GM19397 (cell line): ENCODE results near the gene PRM1.
A peak's percentile ranks its signal among the peaks of the same experiment; 100 is the strongest.

Source experiments
- ATAC-seq: cut with Tn5 transposase; IDR thresholded peaks from one replicate; pipeline ENCODE4 v1.9.1; 2021; ENCODE audit warnings: mild to moderate bottlenecking, moderate library complexity; ENCODE audit not compliant: unreplicated experiment

Gene PRM1

DNA sequence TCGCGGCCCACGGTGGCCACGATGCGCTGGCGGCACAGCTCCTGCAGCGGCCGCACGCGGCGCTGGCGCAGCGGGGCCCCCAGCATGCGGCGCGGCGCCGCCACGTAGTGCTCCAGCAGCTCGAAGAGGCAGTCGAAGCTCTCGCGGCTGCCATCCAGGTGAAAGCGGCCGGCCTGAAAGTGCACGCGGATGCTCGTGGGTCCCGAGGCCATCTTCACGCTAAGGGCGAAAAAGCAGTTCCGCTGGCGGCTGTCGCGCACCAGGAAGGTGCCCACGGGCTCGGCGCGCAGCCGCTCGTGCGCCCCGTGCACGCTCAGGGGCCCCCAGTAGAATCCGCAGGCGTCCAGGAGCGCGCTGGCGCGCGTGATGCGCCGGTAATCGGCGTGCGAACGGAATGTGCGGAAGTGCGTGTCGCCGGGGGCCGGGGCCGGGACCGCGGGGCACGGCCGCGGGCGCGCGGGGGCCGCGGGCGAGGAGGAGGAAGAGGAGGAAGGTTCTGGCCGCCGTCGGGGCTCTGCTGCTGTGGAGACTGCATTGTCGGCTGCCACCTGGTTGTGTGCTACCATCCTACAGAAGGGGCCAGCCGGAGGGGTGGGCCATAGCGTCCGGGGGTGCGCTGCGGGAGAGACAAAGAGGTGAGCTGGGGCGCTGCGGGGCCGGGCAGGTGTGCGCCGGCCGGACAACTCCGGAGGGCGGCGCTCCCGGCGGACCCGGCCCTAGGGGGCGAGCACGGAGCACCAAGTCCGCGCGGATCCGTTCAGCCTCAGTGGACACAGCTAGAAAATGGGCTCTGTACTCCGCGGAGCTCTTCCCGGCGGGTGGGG, 26.0 kb downstream of the PRM1 start:
- peak; percentile 0 for ATAC-seq

DNA sequence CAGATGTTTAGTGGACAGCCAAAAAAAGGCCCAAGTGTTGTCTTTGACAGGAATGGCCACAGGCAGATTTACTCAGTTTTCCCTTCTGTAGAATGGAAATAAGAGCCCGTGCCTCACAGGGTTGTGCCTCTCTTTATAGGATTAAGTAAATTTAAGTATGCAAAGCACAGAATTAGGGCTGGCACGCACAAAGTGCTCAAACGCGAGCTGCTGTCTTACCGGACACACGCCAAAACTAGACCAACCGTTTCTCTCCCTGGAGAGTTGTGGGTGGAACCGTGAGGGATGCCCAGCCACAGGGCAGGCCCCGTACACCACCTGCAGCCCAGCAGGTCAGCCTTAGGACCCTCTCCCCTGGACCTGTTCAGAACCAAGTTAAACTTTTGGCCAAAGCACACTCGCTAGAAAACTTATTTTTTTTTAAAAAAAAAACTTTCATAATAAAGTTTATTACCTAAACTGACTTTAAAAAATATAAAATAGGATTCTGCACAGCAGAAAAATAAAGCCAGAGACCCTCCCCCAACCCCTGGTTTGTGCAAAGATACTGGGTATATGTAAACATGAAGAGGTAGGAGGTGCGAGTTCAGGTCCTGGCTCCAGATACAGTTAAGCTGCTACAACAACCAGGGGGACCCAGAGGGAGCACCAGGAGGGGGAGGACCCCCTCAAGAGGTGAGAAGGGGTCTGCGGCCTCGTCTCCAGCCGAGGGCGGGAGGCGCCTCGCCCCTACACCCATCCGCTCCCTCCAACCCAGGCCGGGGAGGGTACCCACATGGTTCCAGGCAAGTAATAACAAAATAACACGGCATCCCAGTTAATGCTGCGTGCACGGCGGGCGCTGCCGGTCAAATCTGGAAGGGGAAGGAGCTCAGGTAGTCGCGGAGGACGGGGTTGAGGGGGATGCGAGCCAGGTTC, 26.9 kb downstream of the PRM1 start:
- ATAC-seq: no peak

DNA sequence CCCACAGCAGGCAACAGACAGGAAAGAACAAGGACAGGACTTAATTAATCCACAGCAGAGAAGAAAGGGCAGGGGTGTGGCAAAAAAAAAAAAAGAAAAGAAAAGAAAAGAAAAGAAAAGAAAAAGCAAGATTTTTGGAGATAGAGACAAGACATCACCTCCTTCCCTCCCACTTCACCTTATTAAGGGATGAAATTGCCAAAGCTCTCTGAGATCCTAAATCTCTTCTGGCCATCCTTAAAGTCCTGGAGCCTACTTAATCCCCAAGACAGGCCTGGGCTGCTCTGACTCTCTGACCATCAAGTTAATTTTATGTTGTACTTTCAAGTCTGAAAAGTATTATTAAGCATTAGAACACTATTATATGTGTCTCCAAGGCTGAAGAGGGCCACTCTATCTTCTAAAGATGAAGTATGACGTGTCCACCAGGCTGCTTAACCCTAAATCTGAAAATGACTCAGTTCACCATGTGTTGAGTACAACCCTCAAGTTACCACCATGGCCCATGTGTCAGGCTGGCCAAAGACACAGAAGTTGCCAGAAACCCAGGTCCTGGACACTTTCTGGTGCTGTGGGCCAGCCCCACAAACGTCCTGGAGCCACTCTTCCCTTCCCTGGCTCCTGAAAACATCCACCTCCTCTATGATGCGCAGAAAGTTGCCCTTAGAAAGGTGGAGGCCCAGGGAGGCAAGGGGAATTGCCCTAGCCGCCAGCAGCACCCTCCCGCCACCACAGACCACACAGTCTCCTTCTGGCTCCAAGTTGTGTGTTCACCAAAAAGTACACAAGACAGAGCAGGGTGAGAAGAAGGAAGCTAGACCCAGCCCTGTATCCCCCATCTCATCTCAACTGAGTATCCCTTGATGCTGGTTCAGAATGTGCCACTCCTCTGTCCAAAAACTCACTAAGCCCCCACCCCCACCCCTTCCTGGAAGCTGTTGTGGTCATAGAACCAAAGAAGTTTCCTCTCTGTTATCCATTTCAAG, 27.8 kb downstream of the PRM1 start:
- ATAC-seq: no peak

DNA sequence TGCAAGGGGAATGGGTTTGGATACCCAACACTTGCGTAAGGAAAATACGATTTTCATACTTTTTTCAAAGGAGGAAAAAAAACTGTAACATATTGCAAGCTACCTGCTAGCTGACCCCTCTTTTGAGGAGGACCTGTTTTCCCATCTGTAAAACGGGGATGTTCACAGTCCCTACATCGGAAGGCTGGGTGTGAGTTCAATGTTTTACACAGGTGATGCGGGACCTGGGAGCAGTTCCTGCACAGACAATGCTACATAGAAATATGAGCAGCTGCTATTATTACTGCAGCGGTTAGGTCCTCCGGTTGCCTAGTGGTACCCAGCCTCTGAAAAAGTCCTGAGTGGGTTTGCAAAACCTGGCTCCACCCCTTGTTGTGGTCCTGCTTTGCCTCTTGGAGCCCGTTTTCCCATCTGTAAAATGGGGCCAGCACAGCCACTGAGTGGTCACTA, 28.6 kb downstream of the PRM1 start:
- no peak for ATAC-seq

DNA sequence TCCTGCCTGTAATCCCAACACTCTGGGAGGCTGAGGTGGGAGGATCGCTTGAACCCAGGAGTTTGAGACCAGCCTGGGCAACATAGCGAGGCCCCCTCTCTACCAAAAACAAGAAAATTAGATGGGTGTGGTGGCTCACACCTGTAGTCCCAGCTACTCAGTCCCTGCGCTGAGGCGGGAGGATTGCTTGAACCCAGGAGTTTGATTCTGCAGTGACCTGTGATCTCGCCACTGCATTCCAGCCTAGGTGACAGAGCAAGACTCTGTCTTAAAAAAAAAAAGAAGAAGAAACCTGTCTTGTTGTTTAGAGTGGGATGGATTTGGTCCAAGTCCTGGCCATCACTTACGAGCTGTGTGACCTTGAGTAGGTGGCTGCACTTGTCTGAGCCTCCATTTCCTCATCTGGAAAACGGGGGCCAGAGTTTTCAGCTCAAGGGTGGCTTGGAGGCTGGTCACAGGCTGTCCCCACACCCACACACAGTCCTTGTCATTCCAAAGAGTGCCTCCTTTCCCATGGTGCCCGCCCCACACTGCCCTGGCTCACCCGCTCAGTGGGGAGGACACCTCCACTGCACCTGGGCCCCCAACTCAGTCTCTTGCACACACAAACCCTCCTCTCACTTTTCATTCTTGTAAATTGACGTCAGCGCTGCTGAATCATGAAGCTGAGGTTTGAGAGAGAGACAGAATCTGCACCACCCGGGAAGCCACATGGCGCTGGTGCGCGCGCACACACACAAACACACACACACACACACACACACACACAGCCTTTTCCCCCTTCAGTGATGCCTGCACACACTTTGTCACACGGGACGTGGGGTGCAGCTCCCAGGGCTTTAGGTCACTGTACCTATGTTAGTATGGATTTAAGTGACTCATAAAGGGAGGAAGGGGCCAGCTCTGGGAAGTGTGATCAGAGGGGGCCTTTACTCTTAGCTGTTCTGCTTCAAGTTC, 29.3 kb downstream of the PRM1 start:
- no peak for ATAC-seq

DNA sequence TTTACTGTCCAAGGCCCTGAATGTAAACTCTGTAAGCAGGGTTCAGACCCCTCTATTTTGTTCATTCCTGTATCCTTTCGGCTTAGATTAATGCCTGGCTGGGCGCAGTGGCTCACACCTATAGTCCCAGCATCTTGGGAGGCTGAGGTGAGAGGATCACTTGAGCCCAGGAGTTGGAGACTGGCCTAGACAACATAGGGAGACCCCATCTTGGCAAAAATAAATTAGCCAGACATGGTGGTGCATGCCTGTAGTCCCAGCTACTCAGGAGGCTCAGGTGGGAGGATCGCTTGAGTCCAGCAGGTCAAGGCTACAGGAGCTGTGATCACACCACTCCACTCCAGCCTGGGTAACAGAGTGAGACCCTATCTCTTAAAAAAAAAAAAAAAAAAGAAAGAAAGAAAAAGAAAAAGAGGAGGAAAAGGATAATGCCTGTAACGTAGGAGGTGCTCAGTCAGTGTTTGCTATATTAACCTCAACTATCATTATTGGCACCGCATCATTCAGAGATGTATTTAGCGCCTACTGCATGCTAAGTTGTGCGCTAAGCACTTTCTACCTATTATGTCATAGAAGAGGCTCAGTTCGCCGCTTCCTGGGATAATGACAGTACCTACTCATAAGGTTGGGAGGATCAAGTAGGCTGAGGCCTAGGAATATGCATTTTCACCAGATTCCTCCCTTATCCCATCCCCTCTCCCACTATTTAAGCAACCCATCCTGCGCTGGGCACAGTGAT, 30.2 kb downstream of the PRM1 start:
- ATAC-seq: no peak

DNA sequence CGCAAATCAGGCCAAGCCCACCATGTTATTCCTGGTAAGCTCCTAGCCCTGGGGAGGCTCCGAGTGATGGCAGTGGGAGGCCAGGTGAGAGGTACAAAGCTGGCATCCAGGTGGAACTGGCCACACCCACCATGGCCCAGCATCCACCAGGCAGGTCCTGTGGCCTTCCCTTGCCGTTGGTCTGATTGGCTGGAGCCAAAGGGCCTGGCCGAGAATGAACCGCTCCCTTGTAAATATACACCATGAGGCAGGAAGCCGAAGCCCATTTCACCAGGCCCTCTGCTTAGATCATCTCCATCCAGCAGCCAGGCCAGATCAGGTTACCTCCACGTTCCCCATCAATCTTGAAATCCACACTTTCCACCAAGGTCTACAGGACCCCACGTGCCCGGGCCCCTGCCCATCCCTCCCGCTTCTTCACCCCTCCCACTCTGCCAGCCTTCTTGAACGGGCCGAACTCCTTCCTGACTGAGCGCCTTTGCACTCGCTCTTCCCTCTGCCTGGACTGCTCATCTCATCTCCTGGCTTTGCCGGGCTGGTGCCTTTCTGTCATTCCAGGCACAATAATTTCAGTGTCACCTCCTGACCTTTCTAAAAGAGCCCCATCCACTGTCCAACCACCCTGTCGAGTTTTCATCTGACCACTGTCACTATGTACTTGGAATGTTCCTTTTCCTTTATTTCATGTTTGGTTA, 30.9 kb downstream of the PRM1 start:
- ATAC-seq: no peak

DNA sequence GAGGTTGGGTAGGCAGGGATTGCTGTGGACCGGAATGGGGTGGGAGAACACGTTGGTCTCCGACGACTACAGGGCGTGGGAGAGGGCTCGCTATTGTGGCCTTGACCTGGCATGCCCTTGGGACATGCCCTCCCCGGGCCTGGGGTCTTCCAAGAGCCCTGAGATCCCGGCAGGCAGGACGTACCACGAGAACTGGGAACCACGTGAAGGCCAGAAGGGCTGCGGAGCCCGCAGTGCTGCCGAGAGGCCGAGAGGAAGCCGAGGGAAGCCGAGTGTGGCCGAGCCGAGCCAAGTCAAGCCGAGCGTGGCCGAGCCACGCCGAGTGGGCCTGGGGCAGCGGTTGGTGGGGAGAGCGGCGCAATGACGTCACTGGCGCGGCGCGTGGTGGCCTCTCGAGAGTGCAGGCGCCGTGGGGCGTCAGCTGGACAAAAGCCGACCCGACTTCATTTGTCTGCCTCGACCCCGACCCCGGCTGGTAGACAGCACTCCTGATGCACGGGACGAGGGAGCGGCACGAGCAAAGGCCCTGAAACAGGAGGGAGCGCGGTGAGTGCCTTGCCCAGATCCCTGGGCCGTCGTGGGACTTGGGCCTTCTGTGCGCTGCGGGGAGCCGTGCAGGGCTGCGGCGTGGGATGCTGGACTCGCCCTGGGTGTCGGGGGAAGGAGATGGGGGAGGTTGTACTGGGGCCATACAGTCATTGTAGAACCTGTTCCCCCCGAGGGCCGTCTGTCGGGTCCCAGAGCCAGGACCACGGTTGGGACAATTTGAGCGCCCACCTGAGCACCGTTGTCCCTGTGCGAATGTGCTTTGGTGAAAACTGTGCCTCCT, 31.7 kb downstream of the PRM1 start:
- no peak for ATAC-seq

DNA sequence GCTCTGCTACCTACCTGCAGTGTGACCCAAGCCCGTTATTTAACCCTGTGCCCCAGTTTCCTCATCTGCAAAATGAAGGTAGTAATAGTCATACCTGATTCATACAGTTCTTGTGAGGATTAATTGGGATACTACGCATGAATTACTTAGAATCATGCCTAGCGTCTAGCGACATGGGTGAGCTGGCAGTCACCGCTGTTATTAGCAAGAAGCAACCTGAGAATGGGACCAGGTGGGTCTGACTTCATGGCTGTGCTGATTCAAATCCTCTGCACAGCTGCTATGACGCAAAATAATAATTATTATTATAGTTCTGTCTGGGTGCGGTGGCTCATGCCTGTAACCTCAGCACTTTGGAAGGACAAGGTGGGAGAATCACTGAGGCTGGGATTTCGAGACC, 33.0 kb downstream of the PRM1 start:
- no peak for ATAC-seq

DNA sequence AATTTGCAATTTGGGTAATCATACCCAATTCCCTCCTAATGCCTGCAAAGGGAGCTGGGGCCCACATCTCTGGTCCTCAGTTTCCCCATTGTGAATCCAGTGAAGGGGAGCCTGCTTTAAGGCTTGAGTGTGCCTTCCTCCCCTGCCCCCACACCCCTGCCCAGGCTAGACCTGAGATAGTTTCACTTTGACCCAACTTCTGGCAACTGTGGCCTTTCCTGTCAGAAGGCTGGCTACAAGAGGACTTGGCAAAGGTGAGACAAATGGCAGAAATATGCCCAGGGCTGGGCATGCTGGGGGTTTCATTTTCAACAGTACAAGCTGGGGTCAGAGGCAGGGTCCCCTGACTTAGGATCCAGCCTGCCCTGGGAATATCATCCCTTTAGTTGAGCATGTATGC, 35.1 kb downstream of the PRM1 start:
- ATAC-seq: no peak

DNA sequence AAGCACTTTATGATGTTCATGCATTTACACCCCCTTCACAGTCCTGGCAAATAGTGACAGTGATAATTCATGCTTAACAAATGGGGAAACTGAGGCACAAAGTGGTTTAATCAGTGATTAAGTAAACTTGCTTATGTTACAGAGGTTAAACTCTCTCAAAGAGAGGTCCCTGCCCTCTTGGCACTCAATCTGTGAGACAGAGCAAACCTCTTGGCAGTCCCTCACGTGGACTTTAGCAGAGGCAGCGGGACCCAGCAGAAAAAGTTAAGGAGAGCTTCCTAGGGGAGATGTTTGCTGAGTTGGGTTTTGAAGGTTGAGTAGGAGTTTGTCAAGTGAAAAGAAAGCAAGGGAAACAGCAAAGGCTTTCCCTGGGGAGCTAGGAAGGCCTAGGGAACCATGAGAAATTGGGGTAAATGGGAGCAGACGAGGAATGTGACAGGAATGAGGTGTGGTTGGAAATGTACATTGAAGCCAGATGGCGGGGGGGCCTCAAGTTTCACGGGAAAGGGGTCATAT, 35.9 kb downstream of the PRM1 start:
- ATAC-seq: no peak

DNA sequence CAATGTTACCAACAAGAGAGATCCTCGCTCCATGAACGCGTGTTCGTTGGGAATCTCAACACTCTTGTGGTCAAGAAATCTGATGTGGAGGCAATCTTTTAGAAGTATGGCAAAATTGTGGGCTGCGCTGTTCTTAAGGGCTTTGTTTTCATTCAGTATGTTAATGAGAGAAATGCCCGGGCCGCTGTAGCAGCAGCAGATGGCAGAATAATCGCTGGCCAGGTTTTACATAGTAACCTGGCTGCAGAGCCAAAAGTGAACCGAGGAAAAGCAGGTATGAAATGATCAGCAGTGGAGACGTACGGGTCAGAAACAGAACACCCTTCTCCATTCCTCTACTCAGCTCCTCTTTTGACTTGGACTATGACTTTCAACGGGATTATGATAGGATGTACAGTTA, 38.5 kb downstream of the PRM1 start:
- no peak for ATAC-seq

DNA sequence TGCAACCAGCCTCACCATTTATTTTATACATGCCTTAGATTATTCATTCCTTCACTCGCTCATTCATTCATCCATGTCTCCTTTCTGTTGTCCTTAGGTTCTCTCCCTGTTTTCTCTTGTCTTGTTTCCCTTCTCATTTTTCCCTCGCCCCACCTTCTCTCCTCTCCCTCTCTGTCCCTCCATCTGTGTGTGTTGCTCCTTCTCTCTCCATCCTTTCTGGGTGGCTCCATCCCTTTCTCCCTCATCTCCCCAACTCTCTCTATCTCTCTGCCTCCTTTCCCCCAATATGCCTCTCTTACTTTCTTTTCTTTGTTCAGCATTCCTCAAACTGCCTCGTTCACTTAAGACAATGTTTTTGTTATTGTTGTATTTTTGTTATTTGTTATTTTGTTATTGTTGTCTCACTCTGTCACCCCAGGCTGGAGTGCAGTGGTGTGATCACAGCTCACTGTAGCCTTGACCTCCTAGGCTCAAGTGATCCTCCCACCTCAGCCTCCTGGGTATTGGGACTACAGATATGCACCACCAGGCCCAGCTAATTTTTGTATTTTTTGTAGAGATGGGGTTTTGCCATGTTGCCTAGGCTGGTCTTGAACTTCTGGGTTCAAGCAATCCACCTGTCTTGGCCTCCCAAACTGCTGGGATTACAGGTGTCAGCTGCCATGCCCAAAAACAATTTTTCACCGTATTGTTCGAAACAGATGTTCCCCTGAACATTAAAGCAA, 39.5 kb downstream of the PRM1 start:
- no peak for ATAC-seq

DNA sequence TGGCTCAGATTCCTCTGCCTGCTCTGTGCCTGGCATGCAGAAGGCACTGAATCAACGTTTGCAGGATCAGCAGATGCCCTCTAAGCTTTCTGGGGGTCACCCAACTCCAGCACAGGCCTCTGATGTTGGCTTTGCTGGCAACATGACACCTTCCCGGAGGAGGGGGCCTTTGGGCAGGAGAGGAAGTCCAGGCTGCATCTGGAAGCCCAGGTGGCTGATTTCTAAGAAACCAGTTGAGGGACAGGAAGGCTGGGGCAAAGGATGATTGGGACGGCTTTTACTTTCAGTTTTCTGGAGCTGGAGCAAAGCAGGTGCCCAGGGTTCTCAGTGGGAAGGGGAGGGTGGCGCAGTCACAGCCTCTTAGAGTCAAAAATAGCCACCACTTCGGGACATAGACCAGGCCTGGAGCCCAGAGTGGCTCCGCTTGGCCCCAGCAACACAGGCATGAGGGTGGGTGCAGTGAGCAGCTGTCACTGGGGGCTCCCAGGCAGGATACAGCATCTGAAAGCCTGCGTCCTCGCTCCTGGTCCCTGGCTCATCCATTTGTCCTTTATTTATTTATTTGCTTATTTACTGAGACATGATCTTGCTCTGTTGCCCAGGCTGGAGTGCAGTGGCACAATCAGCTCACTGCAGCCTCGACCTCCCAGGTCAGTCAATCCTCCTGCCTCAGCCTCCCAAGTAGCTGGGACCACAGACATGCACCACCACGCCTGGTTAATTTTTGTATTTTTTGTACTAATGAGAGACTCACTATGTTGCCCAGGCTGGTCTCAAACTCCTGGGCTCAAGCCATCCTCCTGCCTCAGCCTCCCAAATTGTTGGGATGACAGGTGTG, 40.3 kb downstream of the PRM1 start:
- ATAC-seq: no peak
